HL-60 (cell line): Measurements from ENCODE around the gene CAMK1D.

ENCODE experiments used
- DNase-seq, 2 experiments: peaks; one replicate each; pipeline ENCODE4 v3.0.0-alpha.2; 2010 to 2020; ENCODE audit warnings: low read depth in 1 of 2, low spot score in 1 of 2
- H3K27ac ChIP-seq: fragments of 250-450 bp; sonication (Bioruptor Pico); replicated peaks from 2 replicates; pipeline ENCODE4 v1.5.1; 2020; ENCODE audit warnings: mild to moderate bottlenecking, moderate library complexity
- H3K27me3 ChIP-seq: fragments of 250-450 bp; sonication (Bioruptor Pico); 2 replicates; pipeline ENCODE4 v1.5.1; 2021; ENCODE audit warnings: mild to moderate bottlenecking, moderate library complexity; ENCODE audit not compliant: insufficient read depth, poor library complexity, severe bottlenecking
- H3K4me3 ChIP-seq: replicated peaks from 2 replicates; pipeline ENCODE4 v1.5.1; 2011; ENCODE audit warnings: mild to moderate bottlenecking, control low read depth, low read length; ENCODE audit not compliant: insufficient read depth
- CTCF ChIP-seq: IDR thresholded peaks from one replicate; pipeline ENCODE4 v1.5.1; 2011; ENCODE audit warnings: low read length, control low read depth, inconsistent platforms; ENCODE audit not compliant: insufficient read depth
- GABPA ChIP-seq: IDR thresholded peaks from 2 replicates; pipeline ENCODE4 v1.6.1; 2012; ENCODE audit warnings: low read depth
- POLR2AphosphoS5 ChIP-seq: IDR thresholded peaks from 2 replicates; pipeline ENCODE4 v1.6.1; 2012; ENCODE audit warnings: low read depth
- REST ChIP-seq: IDR thresholded peaks from 2 replicates; pipeline ENCODE4 v1.6.1; 2012; ENCODE audit warnings: low read depth; ENCODE audit not compliant: insufficient replicate concordance
- SPI1 ChIP-seq: IDR thresholded peaks from 2 replicates; pipeline ENCODE4 v1.6.1; 2012; ENCODE audit warnings: low read depth, mild to moderate bottlenecking, borderline replicate concordance

CAMK1D gene

GRCh38 chr10:12350167-12350872 is 973 bp downstream of the CAMK1D start:
- DNase-seq = peak in 1 of 2 experiments; percentile 1
- Histone ChIP-seq H3K27ac (no peak overlapping the region), H3K4me3 (peak overlapping the region; percentile 45), H3K27me3 (no peaks in the 10 kb centered on the region)
- TF ChIP-seq CTCF (no peak), GABPA (no peak), SPI1 (no peak), REST (no peak), POLR2AphosphoS5 (no peak)

- Histone ChIP-seq H3K27me3 (no peaks in the 10 kb centered on the region), H3K27ac (no peak overlapping the region), H3K4me3 (no peak overlapping the region)
- no peak for TF ChIP-seq GABPA
- TF ChIP-seq REST = no peak
- no peak for TF ChIP-seq SPI1
- TF ChIP-seq CTCF = no peak
- TF ChIP-seq POLR2AphosphoS5 = no peak
- no peak for DNase-seq
Observed at GRCh38 chr10:12350925-12351324, 1.6 kb downstream of the CAMK1D start.

- Histone ChIP-seq H3K27me3 (no peaks in the 10 kb centered on the region), H3K27ac (no peak overlapping the region), H3K4me3 (no peak overlapping the region)
- TF ChIP-seq SPI1 (no peak), POLR2AphosphoS5 (no peak), CTCF (no peak), GABPA (no peak), REST (no peak)
- no peak for DNase-seq
Observed at GRCh38 chr10:12351447-12351846, 2.1 kb downstream of the CAMK1D start.
